ENCODE data around the gene RNF144A. TPM values are rescaled to one million over a fixed set of nuclear protein-coding genes. Genes with fewer than 3 reads are reported as not detected.

RNF144A gene
- total and polyA plus RNA-seq, 2 experiments from 2014 or later: 2.8 to 14.7 TPM

DNA sequence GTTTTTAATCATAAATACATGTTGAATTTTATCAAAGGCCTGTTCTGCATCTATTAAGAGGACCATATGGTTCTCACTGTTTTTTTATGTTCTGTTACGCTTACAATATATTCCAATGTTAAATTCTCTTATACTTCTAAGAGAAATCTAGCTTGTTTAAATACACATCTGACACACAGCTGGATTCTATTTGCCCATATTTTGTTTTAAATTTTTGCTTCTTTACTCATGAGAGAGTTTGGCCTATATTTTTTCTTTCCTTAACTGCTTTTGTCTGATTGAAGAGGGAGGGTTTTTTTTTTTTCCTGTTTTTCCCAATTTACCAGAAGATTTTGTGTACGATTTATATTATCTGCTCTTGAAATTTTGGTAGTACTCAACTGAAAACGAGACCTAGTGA, 34.9 kb downstream of the RNF144A start:
- Mint-ChIP-seq H3K27me3 (ENCODE audit: insufficient read depth, low read depth, poor library complexity) (no peaks in the 10 kb centered on the region), H3K4me1 (no peaks in the 10 kb centered on the region), H3K27ac (no peak overlapping the region), H3K9me3 (no peaks in the 10 kb centered on the region), H3K36me3 (ENCODE audit: low read depth) (no peaks in the 10 kb centered on the region), H3K4me3 (no peak overlapping the region)
- ATAC-seq: no peak
- H3K4me1 ChIP-seq (ENCODE audit: insufficient read depth): no peaks in the 10 kb centered on the region
- no peaks in the 10 kb centered on the region for H3K27me3 ChIP-seq (ENCODE audit: insufficient read depth)
- TF ChIP-seq, protein P1, sequence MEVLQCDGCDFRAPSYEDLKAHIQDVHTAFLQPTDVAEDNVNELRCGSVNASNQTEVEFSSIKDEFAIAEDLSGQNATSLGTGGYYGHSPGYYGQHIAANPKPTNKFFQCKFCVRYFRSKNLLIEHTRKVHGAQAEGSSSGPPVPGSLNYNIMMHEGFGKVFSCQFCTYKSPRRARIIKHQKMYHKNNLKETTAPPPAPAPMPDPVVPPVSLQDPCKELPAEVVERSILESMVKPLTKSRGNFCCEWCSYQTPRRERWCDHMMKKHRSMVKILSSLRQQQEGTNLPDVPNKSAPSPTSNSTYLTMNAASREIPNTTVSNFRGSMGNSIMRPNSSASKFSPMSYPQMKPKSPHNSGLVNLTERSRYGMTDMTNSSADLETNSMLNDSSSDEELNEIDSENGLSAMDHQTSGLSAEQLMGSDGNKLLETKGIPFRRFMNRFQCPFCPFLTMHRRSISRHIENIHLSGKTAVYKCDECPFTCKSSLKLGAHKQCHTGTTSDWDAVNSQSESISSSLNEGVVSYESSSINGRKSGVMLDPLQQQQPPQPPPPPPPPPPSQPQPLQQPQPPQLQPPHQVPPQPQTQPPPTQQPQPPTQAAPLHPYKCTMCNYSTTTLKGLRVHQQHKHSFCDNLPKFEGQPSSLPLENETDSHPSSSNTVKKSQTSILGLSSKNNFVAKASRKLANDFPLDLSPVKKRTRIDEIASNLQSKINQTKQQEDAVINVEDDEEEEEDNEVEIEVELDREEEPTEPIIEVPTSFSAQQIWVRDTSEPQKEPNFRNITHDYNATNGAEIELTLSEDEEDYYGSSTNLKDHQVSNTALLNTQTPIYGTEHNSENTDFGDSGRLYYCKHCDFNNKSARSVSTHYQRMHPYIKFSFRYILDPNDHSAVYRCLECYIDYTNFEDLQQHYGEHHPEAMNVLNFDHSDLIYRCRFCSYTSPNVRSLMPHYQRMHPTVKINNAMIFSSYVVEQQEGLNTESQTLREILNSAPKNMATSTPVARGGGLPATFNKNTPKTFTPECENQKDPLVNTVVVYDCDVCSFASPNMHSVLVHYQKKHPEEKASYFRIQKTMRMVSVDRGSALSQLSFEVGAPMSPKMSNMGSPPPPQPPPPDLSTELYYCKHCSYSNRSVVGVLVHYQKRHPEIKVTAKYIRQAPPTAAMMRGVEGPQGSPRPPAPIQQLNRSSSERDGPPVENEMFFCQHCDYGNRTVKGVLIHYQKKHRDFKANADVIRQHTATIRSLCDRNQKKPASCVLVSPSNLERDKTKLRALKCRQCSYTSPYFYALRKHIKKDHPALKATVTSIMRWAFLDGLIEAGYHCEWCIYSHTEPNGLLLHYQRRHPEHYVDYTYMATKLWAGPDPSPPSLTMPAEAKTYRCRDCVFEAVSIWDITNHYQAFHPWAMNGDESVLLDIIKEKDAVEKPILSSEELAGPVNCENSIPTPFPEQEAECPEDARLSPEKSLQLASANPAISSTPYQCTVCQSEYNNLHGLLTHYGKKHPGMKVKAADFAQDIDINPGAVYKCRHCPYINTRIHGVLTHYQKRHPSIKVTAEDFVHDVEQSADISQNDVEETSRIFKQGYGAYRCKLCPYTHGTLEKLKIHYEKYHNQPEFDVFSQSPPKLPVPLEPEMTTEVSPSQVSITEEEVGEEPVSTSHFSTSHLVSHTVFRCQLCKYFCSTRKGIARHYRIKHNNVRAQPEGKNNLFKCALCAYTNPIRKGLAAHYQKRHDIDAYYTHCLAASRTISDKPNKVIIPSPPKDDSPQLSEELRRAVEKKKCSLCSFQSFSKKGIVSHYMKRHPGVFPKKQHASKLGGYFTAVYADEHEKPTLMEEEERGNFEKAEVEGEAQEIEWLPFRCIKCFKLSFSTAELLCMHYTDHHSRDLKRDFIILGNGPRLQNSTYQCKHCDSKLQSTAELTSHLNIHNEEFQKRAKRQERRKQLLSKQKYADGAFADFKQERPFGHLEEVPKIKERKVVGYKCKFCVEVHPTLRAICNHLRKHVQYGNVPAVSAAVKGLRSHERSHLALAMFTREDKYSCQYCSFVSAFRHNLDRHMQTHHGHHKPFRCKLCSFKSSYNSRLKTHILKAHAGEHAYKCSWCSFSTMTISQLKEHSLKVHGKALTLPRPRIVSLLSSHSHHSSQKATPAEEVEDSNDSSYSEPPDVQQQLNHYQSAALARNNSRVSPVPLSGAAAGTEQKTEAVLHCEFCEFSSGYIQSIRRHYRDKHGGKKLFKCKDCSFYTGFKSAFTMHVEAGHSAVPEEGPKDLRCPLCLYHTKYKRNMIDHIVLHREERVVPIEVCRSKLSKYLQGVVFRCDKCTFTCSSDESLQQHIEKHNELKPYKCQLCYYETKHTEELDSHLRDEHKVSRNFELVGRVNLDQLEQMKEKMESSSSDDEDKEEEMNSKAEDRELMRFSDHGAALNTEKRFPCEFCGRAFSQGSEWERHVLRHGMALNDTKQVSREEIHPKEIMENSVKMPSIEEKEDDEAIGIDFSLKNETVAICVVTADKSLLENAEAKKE (CRISPR knock-in tag; IDR thresholded peaks at IDR 0.05): no peak
- TF ChIP-seq ZNF331 (CRISPR knock-in tag; IDR thresholded peaks at IDR 0.05; ENCODE audit: low read depth): no peak
- TF ChIP-seq, protein P2, sequence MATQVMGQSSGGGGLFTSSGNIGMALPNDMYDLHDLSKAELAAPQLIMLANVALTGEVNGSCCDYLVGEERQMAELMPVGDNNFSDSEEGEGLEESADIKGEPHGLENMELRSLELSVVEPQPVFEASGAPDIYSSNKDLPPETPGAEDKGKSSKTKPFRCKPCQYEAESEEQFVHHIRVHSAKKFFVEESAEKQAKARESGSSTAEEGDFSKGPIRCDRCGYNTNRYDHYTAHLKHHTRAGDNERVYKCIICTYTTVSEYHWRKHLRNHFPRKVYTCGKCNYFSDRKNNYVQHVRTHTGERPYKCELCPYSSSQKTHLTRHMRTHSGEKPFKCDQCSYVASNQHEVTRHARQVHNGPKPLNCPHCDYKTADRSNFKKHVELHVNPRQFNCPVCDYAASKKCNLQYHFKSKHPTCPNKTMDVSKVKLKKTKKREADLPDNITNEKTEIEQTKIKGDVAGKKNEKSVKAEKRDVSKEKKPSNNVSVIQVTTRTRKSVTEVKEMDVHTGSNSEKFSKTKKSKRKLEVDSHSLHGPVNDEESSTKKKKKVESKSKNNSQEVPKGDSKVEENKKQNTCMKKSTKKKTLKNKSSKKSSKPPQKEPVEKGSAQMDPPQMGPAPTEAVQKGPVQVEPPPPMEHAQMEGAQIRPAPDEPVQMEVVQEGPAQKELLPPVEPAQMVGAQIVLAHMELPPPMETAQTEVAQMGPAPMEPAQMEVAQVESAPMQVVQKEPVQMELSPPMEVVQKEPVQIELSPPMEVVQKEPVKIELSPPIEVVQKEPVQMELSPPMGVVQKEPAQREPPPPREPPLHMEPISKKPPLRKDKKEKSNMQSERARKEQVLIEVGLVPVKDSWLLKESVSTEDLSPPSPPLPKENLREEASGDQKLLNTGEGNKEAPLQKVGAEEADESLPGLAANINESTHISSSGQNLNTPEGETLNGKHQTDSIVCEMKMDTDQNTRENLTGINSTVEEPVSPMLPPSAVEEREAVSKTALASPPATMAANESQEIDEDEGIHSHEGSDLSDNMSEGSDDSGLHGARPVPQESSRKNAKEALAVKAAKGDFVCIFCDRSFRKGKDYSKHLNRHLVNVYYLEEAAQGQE (IDR thresholded peaks at IDR 0.05; ENCODE audit: unreplicated experiment): no peak
- TF ChIP-seq, protein P3, sequence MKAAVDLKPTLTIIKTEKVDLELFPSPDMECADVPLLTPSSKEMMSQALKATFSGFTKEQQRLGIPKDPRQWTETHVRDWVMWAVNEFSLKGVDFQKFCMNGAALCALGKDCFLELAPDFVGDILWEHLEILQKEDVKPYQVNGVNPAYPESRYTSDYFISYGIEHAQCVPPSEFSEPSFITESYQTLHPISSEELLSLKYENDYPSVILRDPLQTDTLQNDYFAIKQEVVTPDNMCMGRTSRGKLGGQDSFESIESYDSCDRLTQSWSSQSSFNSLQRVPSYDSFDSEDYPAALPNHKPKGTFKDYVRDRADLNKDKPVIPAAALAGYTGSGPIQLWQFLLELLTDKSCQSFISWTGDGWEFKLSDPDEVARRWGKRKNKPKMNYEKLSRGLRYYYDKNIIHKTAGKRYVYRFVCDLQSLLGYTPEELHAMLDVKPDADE (IDR thresholded peaks at IDR 0.05): no peak
- TF ChIP-seq NANOG (IDR thresholded peaks at IDR 0.05; ENCODE audit: borderline replicate concordance): no peak
- TF ChIP-seq CTCF (conservative IDR thresholded peaks at IDR 0.05; ENCODE audit: low read depth in 2 of 2): no peak
- TF ChIP-seq POLR2AphosphoS5 (IDR thresholded peaks at IDR 0.05; ENCODE audit: low read depth): no peak
- no peak for TF ChIP-seq ZNF114 (CRISPR knock-in tag; IDR thresholded peaks at IDR 0.05)
- TF ChIP-seq STAT1 (IDR thresholded peaks at IDR 0.05; ENCODE audit: unreplicated experiment): no peak
- no peak for TF ChIP-seq EZH2 (IDR thresholded peaks at IDR 0.05; ENCODE audit: low read depth, unreplicated experiment)
- TF ChIP-seq CREB1 (CRISPR knock-in tag; IDR thresholded peaks at IDR 0.05; ENCODE audit: low read depth): no peak
- TF ChIP-seq JUNB (IDR thresholded peaks at IDR 0.05; ENCODE audit: unreplicated experiment): no peak
- no peak for TF ChIP-seq EZH2phosphoT487 (IDR thresholded peaks at IDR 0.05; ENCODE audit: unreplicated experiment)
- H3K9me2 ChIP-seq (ENCODE audit: insufficient read depth): no peaks in the 10 kb centered on the region
- H3K79me2 ChIP-seq (replicated peaks; ENCODE audit: insufficient read depth): no peaks in the 10 kb centered on the region
- no peaks in the 10 kb centered on the region for H3K36me3 ChIP-seq (ENCODE audit: insufficient read depth)
- no peaks in the 10 kb centered on the region for H4K20me1 ChIP-seq (replicated peaks; ENCODE audit: insufficient read depth)
- H3F3A ChIP-seq (replicated peaks; ENCODE audit: low read depth): no peaks in the 10 kb centered on the region
- no peak overlapping the region for H3K4me3 ChIP-seq
- no peak overlapping the region for H2AFZ ChIP-seq
- H3K4me2 ChIP-seq: no peak overlapping the region
- no peak for DNase-seq (ENCODE audit: low spot score)
- H3K27ac ChIP-seq (ENCODE audit: low read depth): no peak overlapping the region
